Choroid plexus epithelial cell (primary cell): Measurements from ENCODE around the gene DTD2.
A peak's percentile ranks its signal among the peaks of the same experiment; 100 is the strongest.

Experiments
- DNase-seq: peaks from one replicate; pipeline ENCODE4 v3.0.0-alpha.2; 2010; ENCODE audit warnings: low read depth
- H3K4me3 ChIP-seq: 2 replicates; pipeline ENCODE4 v1.5.1; 2011; ENCODE audit warnings: low read depth, mild to moderate bottlenecking, control low read depth, low read length, moderate library complexity
- CTCF ChIP-seq: conservative IDR thresholded peaks from 2 replicates; pipeline ENCODE4 v1.5.1; 2011; ENCODE audit warnings: low read depth, mild to moderate bottlenecking, control low read depth, inconsistent platforms, low read length, moderate library complexity

The DTD2 gene

GRCh38 chr14:31419179-31419966, 37.9 kb downstream of the DTD2 start:
- peak overlapping the region; percentile 94 for H3K4me3 ChIP-seq
- TF ChIP-seq CTCF = no peak
- DNase-seq = peak; percentile 59

GRCh38 chr14:31418440-31418839, 38.9 kb downstream of the DTD2 start:
- TF ChIP-seq CTCF = no peak
- no peak for DNase-seq
- H3K4me3 ChIP-seq = no peak overlapping the region

GRCh38 chr14:31414190-31414833, 43.0 kb downstream of the DTD2 start:
- H3K4me3 ChIP-seq = no peak overlapping the region
- DNase-seq = peak; percentile 14
- TF ChIP-seq CTCF = no peak

- H3K4me3 ChIP-seq = no peak overlapping the region
- peak; percentile 73 for DNase-seq
- no peak for TF ChIP-seq CTCF
These were observed 46.0 kb downstream of the DTD2 start for GRCh38 chr14:31411218-31411727.

GRCh38 chr14:31410048-31410650, 47.2 kb downstream of the DTD2 start:
- no peak for DNase-seq
- no peak for TF ChIP-seq CTCF
- no peak overlapping the region for H3K4me3 ChIP-seq

GRCh38 chr14:31408421-31408820, 48.9 kb downstream of the DTD2 start:
- no peak for TF ChIP-seq CTCF
- H3K4me3 ChIP-seq = no peak overlapping the region
- DNase-seq = no peak
